ENCODE measurements around the gene PCIF1. TPM values are rescaled to one million over a fixed set of nuclear protein-coding genes. Genes with fewer than 3 reads are reported as not detected.

Gene PCIF1
- total RNA-seq, 1 experiment from 2014 or later, result 26.8 TPM

GRCh38 chr20:45952861-45953260, 18.4 kb downstream of the PCIF1 start:
- H3K4me1 ChIP-seq (ENCODE audit: insufficient read depth, low read length), result no peaks in the 10 kb centered on the region

More at GRCh38 chr20:45952861-45953260, 18.4 kb downstream of the PCIF1 start:
- no peak for TF ChIP-seq CTCF (conservative IDR thresholded peaks at IDR 0.05)
- Histone ChIP-seq H2AK5ac (ENCODE audit: insufficient read length, low read length) (no peak overlapping the region), H3K79me2 (ENCODE audit: insufficient read depth, low read length) (no peaks in the 10 kb centered on the region), H4K5ac (ENCODE audit: insufficient read length, low read depth, low read length) (no peak overlapping the region), H3K79me1 (ENCODE audit: insufficient read depth, low read depth, low read length, poor library complexity, severe bottlenecking) (no peaks in the 10 kb centered on the region), H3K23ac (ENCODE audit: insufficient read length, low read depth, low read length) (no peak overlapping the region), H2BK20ac (ENCODE audit: low read depth, low read length, poor library complexity, severe bottlenecking) (no peak overlapping the region), H4K8ac (replicated peaks; ENCODE audit: insufficient read length, low read depth, low read length) (no peak overlapping the region), H3K18ac (ENCODE audit: insufficient read length, low read depth, low read length) (no peak overlapping the region), H2BK15ac (ENCODE audit: low read depth, low read length) (no peak overlapping the region), H3K9me3 (ENCODE audit: control insufficient read depth, low read depth, low read length) (no peaks in the 10 kb centered on the region), H2BK12ac (ENCODE audit: insufficient read length, low read depth, low read length) (no peak overlapping the region), H3K14ac (ENCODE audit: insufficient read depth, low read length) (no peak overlapping the region), H2AFZ (ENCODE audit: low read length) (no peak overlapping the region), H4K20me1 (ENCODE audit: control insufficient read depth, insufficient read depth, insufficient read length) (peaks cover 2% of the 10 kb centered on the region), H2BK5ac (ENCODE audit: insufficient read length, low read length) (no peak overlapping the region), H3K4me2 (ENCODE audit: insufficient read depth, insufficient read length, low read length) (no peak overlapping the region), H3K9ac (ENCODE audit: extremely low read depth, insufficient read length, low read length) (no peak overlapping the region), H3K27ac (ENCODE audit: insufficient read length, low read depth, low read length) (no peak overlapping the region), H3K23me2 (ENCODE audit: insufficient read length, low read depth, low read length, poor library complexity, severe bottlenecking) (no peaks in the 10 kb centered on the region), H3K56ac (ENCODE audit: insufficient read length, low read depth, low read length) (no peak overlapping the region), H4K91ac (ENCODE audit: insufficient read length, low read depth, low read length) (no peak overlapping the region), H3K4ac (ENCODE audit: low read depth, low read length) (no peak overlapping the region), H3T11ph (ENCODE audit: low read length) (no peak overlapping the region), H3K27me3 (ENCODE audit: insufficient read depth, low read length) (no peaks in the 10 kb centered on the region), H2BK120ac (ENCODE audit: low read depth, low read length, poor library complexity, severe bottlenecking) (no peak overlapping the region)
- no CpG with 5 or more reads among the region's 5 CpGs for WGBS (ENCODE audit: extremely low coverage, insufficient read length, low lambda C conversion rate)
- Mint-ChIP-seq H3K36me3 (ENCODE audit: insufficient read depth in 1 of 3, low read depth in 3 of 3) (peaks cover 16 to 50% (median 30%) of the 10 kb centered on the region in 3 experiments; a peak in 6 of 7 replicates), H3K27me3 (ENCODE audit: low read depth) (no peaks in the 10 kb centered on the region; the same call in 1 of the 2 replicates), H3K9me3 (no peaks in the 10 kb centered on the region), H3K4me3 (no peak overlapping the region), H3K4me1 (peaks cover 0 to 4% of the 10 kb centered on the region in 2 experiments; a peak in 1 of 4 replicates), H3K27ac (no peak overlapping the region)
- no peak for DNase-seq
